HEK293 (cell line): ENCODE results near the gene LRCH1.

Experiments
- CTCF ChIP-seq: fragments of 450-650 bp; formaldehyde crosslinking; IDR thresholded peaks from 2 replicates; pipeline ENCODE4 v1.5.1; 2016; ENCODE audit warnings: missing biosample characterization, missing genetic modification characterization
- HOXC10 ChIP-seq: sonication (generic); formaldehyde crosslinking; IDR thresholded peaks from 2 replicates; pipeline ENCODE4 v1.8.1; 2023; ENCODE audit warnings: mild to moderate bottlenecking, missing genetic modification reagents
- RBAK ChIP-seq: fragments of 450-650 bp; formaldehyde crosslinking; IDR thresholded peaks from 2 replicates; pipeline ENCODE4 v1.5.1; 2016; ENCODE audit warnings: missing biosample characterization, missing genetic modification characterization
- REST ChIP-seq: fragments of 450-650 bp; formaldehyde crosslinking; IDR thresholded peaks from 2 replicates; pipeline ENCODE4 v1.5.1; 2016; ENCODE audit warnings: missing biosample characterization, missing genetic modification characterization
- ZNF571 ChIP-seq: fragments of 450-650 bp; formaldehyde crosslinking; IDR thresholded peaks from 2 replicates; pipeline ENCODE4 v1.5.0; 2017; ENCODE audit warnings: missing biosample characterization, missing genetic modification characterization
- ZNF660 ChIP-seq: fragments of 450-650 bp; IDR thresholded peaks from 2 replicates; pipeline ENCODE4 v1.5.1; 2018; ENCODE audit warnings: missing biosample characterization, mild to moderate bottlenecking, missing genetic modification characterization

GRCh38 chr13:46633416-46633815 lies 80.4 kb downstream of the LRCH1 start:
- TF ChIP-seq HOXC10, result no peak
- TF ChIP-seq ZNF660 (tag by site-specific recombination), result no peak
- TF ChIP-seq RBAK (tag by site-specific recombination), result no peak
- TF ChIP-seq CTCF (tag by site-specific recombination), result no peak
- no peak for TF ChIP-seq REST
- TF ChIP-seq ZNF571 (tag by site-specific recombination), result no peak
